BJ (cell line): ENCODE results near the gene GCC2. TPM values are rescaled to one million over a fixed set of nuclear protein-coding genes. Genes with fewer than 3 reads are reported as not detected.
"Not testable (repeated sequence)": the region's sequence is repeated elsewhere in the genome, so short reads cannot be mapped to it uniquely, and the experiment has no call there.

Experiments
- CTCF ChIA-PET: fragments of 350-600 bp; formaldehyde crosslinking; extraction: SDS; loops from one replicate; lab custom pipeline; 2021; ENCODE audit warnings: antibody characterized with exemption, inconsistent platforms; lab: Yijun Ruan, JAX
- POLR2A ChIA-PET: fragments of 300-600 bp; sonication (Branson Sonifier 250); formaldehyde crosslinking; extraction: SDS; loops from one replicate; lab custom pipeline; 2021; ENCODE audit warnings: antibody characterized with exemption; lab: Charles Lee
- DNase-seq: peaks from one replicate; pipeline ENCODE4 v3.0.0-alpha.2; 2011; ENCODE audit warnings: low read depth
- H3K27me3 ChIP-seq: 2 replicates; pipeline ENCODE4 v1.6.0; 2011; ENCODE audit warnings: low read length; ENCODE audit not compliant: control insufficient read depth, insufficient read depth
- H3K36me3 ChIP-seq: 2 replicates; pipeline ENCODE4 v1.5.1; 2011; ENCODE audit warnings: low read length; ENCODE audit not compliant: control insufficient read depth, insufficient read depth
- H3K4me3 ChIP-seq: 2 replicates; pipeline ENCODE4 v1.5.1; 2011; ENCODE audit warnings: low read depth, mild to moderate bottlenecking, control low read depth, low read length
- CTCF ChIP-seq: IDR thresholded peaks from 2 replicates; pipeline ENCODE4 v1.5.1; 2011; ENCODE audit warnings: low read depth, mild to moderate bottlenecking, control low read depth, inconsistent platforms, low read length, moderate library complexity; ENCODE audit not compliant: insufficient read depth
- polyA plus RNA-seq: library from polyadenylated mRNA; depleted of rRNA; stranded (reverse); fragments of >200 nt; gene quantifications from 2 replicates; pipeline ENCODE4 v1.2.3, GENCODE V29; 2011

The GCC2 gene
- polyA plus RNA-seq, 1 experiment: 4.7 TPM

- no peak overlapping the region for H3K4me3 ChIP-seq
- DNase-seq: no peak
- TF ChIP-seq CTCF: no peak
- POLR2A ChIA-PET: no interaction called here
- no peaks in the 10 kb centered on the region for H3K27me3 ChIP-seq
- CTCF ChIA-PET: interaction anchor here (0.6 kb wide), 1 partner anchor 88 kb away, joined by 7 read pairs; no protein-coding TSS in a partner anchor
- peaks cover 5% of the 10 kb centered on the region for H3K36me3 ChIP-seq
These were observed 36.2 kb downstream of the GCC2 start for GRCh38 chr2:108485253-108485652.

- CTCF ChIA-PET: no interaction called here
- H3K4me3 ChIP-seq: no peak overlapping the region
These were observed 41.6 kb downstream of the GCC2 start for GRCh38 chr2:108490506-108491122.

GRCh38 chr2:108491848-108492247 is 42.8 kb downstream of the GCC2 start:
- POLR2A ChIA-PET: interaction anchor here (1.2 kb wide), 1 partner anchor 43 kb away, joined by 3 read pairs; no protein-coding TSS in a partner anchor
- no peaks in the 10 kb centered on the region; the same call in none of the 2 replicates for H3K36me3 ChIP-seq
- no peak for TF ChIP-seq CTCF

More at GRCh38 chr2:108490506-108491122, 41.6 kb downstream of the GCC2 start:
- POLR2A ChIA-PET: no interaction called here
- peaks cover 3% of the 10 kb centered on the region for H3K36me3 ChIP-seq
- DNase-seq: no peak
- H3K27me3 ChIP-seq: no peaks in the 10 kb centered on the region
- no peak for TF ChIP-seq CTCF

GRCh38 chr2:108492364-108492763 is 43.4 kb downstream of the GCC2 start:
- H3K36me3 ChIP-seq: no peaks in the 10 kb centered on the region; the same call in none of the 2 replicates
- peak; percentile 35 for DNase-seq
- POLR2A ChIA-PET: interaction anchor here (1.2 kb wide), 1 partner anchor 43 kb away, joined by 3 read pairs; no protein-coding TSS in a partner anchor
- CTCF ChIA-PET: no interaction called here
- H3K4me3 ChIP-seq: no peak overlapping the region
- TF ChIP-seq CTCF: no peak
- H3K27me3 ChIP-seq: no peaks in the 10 kb centered on the region

More at GRCh38 chr2:108491848-108492247, 42.8 kb downstream of the GCC2 start:
- H3K27me3 ChIP-seq: no peaks in the 10 kb centered on the region
- CTCF ChIA-PET: no interaction called here
- DNase-seq: no peak
- H3K4me3 ChIP-seq: no peak overlapping the region

- POLR2A ChIA-PET, H3K27me3 ChIP-seq, DNase-seq, H3K4me3 ChIP-seq, CTCF ChIA-PET, H3K36me3 ChIP-seq: not testable (repeated sequence)
These were observed 47.2 kb downstream of the GCC2 start for GRCh38 chr2:108496167-108496566.

- H3K4me3 ChIP-seq, H3K27me3 ChIP-seq, H3K36me3 ChIP-seq, CTCF ChIA-PET, POLR2A ChIA-PET: not testable (repeated sequence)
- DNase-seq: peak; percentile 8
These were observed 58.6 kb downstream of the GCC2 start for GRCh38 chr2:108507620-108508019.

- DNase-seq, H3K4me3 ChIP-seq, POLR2A ChIA-PET, H3K27me3 ChIP-seq, CTCF ChIA-PET, H3K36me3 ChIP-seq: not testable (repeated sequence)
These were observed 63.4 kb downstream of the GCC2 start for GRCh38 chr2:108512431-108512830.

- H3K4me3 ChIP-seq, DNase-seq, POLR2A ChIA-PET, H3K27me3 ChIP-seq, CTCF ChIA-PET, H3K36me3 ChIP-seq: not testable (repeated sequence)
These were observed 65.5 kb downstream of the GCC2 start for GRCh38 chr2:108514478-108514877.

GRCh38 chr2:108524688-108525087 is 75.7 kb downstream of the GCC2 start:
- CTCF ChIA-PET, H3K36me3 ChIP-seq, POLR2A ChIA-PET, DNase-seq, H3K4me3 ChIP-seq, H3K27me3 ChIP-seq: not testable (repeated sequence)
